ENCODE results near the gene LITAF. TPM values are rescaled to one million over a fixed set of nuclear protein-coding genes. Genes with fewer than 3 reads are reported as not detected.
A peak's percentile ranks its signal among the peaks of the same experiment; 100 is the strongest.

The LITAF gene
- total RNA-seq, 1 donor from 2014 or later, result 242 TPM

GRCh38 chr16:11633113-11633512 is 46.4 kb upstream of the LITAF start:
- DNase-seq (no peak), ATAC-seq (no peak)
- H3K36me3 ChIP-seq, result no peaks in the 10 kb centered on the region
- intact Hi-C loops (cut with DNase I), result no loop called here
- peaks cover 43% of the 10 kb centered on the region for H3K4me1 ChIP-seq
- peak overlapping the region; percentile 74 for H3K27ac ChIP-seq
- no peak for TF ChIP-seq CTCF (IDR thresholded peaks at IDR 0.05)
- H3K9me3 ChIP-seq, result no peaks in the 10 kb centered on the region
- no peaks in the 10 kb centered on the region for H3K27me3 ChIP-seq
- no peak overlapping the region for H3K4me3 ChIP-seq

- no peak overlapping the region for H3K4me3 ChIP-seq
- H3K27me3 ChIP-seq, result no peaks in the 10 kb centered on the region
- H3K9me3 ChIP-seq, result no peaks in the 10 kb centered on the region
- DNase-seq (peak; percentile 84), ATAC-seq (peak; percentile 75)
- TF ChIP-seq CTCF (IDR thresholded peaks at IDR 0.05), result no peak
- peak overlapping the region; percentile 74 for H3K27ac ChIP-seq
- intact Hi-C loops (cut with DNase I), result no loop called here
- H3K4me1 ChIP-seq, result peaks cover 45% of the 10 kb centered on the region
- no peaks in the 10 kb centered on the region for H3K36me3 ChIP-seq
These were observed 45.8 kb upstream of the LITAF start for GRCh38 chr16:11632455-11632939.

GRCh38 chr16:11631214-11631613 is 44.5 kb upstream of the LITAF start:
- ATAC-seq (no peak), DNase-seq (no peak)
- Histone ChIP-seq H3K4me1 (peaks cover 47% of the 10 kb centered on the region), H3K27me3 (no peaks in the 10 kb centered on the region), H3K9me3 (no peaks in the 10 kb centered on the region), H3K4me3 (no peak overlapping the region), H3K36me3 (no peaks in the 10 kb centered on the region), H3K27ac (no peak overlapping the region)
- intact Hi-C loops (cut with DNase I), result no loop called here
- TF ChIP-seq CTCF (IDR thresholded peaks at IDR 0.05), result no peak

- intact Hi-C loops (cut with DNase I), result no loop called here
- Histone ChIP-seq H3K4me1 (peaks cover 47% of the 10 kb centered on the region), H3K27ac (peak overlapping the region; percentile 70)
These were observed 44.0 kb upstream of the LITAF start for GRCh38 chr16:11630768-11631056.

GRCh38 chr16:11630046-11630767 is 43.5 kb upstream of the LITAF start:
- H3K9me3 ChIP-seq, result no peaks in the 10 kb centered on the region
- no peaks in the 10 kb centered on the region for H3K36me3 ChIP-seq
- peaks cover 47% of the 10 kb centered on the region for H3K4me1 ChIP-seq
- DNase-seq (no peak), ATAC-seq (peak; percentile 21)
- no peak overlapping the region for H3K4me3 ChIP-seq
- H3K27ac ChIP-seq, result peak overlapping the region; percentile 70
- TF ChIP-seq CTCF (IDR thresholded peaks at IDR 0.05), result no peak
- intact Hi-C loops (cut with DNase I), result no loop called here
- no peaks in the 10 kb centered on the region for H3K27me3 ChIP-seq

More at GRCh38 chr16:11630768-11631056, 44.0 kb upstream of the LITAF start:
- no peaks in the 10 kb centered on the region for H3K9me3 ChIP-seq
- no peak overlapping the region for H3K4me3 ChIP-seq
- TF ChIP-seq CTCF (IDR thresholded peaks at IDR 0.05), result no peak
- no peaks in the 10 kb centered on the region for H3K27me3 ChIP-seq
- no peak for DNase-seq
- no peaks in the 10 kb centered on the region for H3K36me3 ChIP-seq
- no peak for ATAC-seq

Measured in upper lobe of right lung (tissue), 1 donor.